Astrocyte of the spinal cord (primary cell): ENCODE results near the gene C1orf159.

ENCODE experiments used
- DNase-seq: peaks from one replicate; pipeline ENCODE4 v3.0.0; 2011; ENCODE audit warnings: low read depth, low spot score
- H3K4me3 ChIP-seq: 2 replicates; pipeline ENCODE4 v1.5.1; 2011; ENCODE audit warnings: low read depth, mild to moderate bottlenecking, low read length, moderate library complexity
- CTCF ChIP-seq: IDR thresholded peaks from 2 replicates; pipeline ENCODE4 v1.5.1; 2012; ENCODE audit warnings: low read depth, mild to moderate bottlenecking, low read length, inconsistent platforms
- in situ Hi-C: cut with HindIII; loops from 2 replicates; pipeline ENCODE4 v1.10.0; 2017; ENCODE audit warnings: low sequenced_read_pairs

The C1orf159 gene

GRCh38 chr1:1041092-1041523 lies 74.8 kb downstream of the C1orf159 start:
- H3K4me3 ChIP-seq, result no peak overlapping the region
- in situ Hi-C loops, result no loop called here
- no peak for TF ChIP-seq CTCF
- DNase-seq, result no peak

- TF ChIP-seq CTCF, result peak; percentile 5
- H3K4me3 ChIP-seq, result peak overlapping the region; percentile 15
- in situ Hi-C loops, result no loop called here
- DNase-seq, result peak; percentile 82
Observed at GRCh38 chr1:1040004-1040991, 75.6 kb downstream of the C1orf159 start.

GRCh38 chr1:1039145-1039910 lies 76.6 kb downstream of the C1orf159 start:
- TF ChIP-seq CTCF, result no peak
- in situ Hi-C loops, result no loop called here
- H3K4me3 ChIP-seq, result no peak overlapping the region
- DNase-seq, result no peak

- DNase-seq, result no peak
- no peak overlapping the region for H3K4me3 ChIP-seq
- in situ Hi-C loops, result no loop called here
- TF ChIP-seq CTCF, result no peak
Observed at GRCh38 chr1:1038694-1039093, 77.2 kb downstream of the C1orf159 start.

GRCh38 chr1:1037366-1038327 lies 78.2 kb downstream of the C1orf159 start:
- no peak for DNase-seq
- in situ Hi-C loops, result no loop called here
- H3K4me3 ChIP-seq, result no peak overlapping the region
- no peak for TF ChIP-seq CTCF
